NB4 (cell line): ENCODE data around the gene NTRK2.

Experiments
- DNase-seq: peaks from one replicate; pipeline ENCODE4 v3.0.0; 2010; ENCODE audit warnings: low read depth
- H3K4me3 ChIP-seq: one replicate; pipeline ENCODE4 v1.5.1; 2011; ENCODE audit warnings: mild to moderate bottlenecking, low read depth, low read length, moderate library complexity
- CTCF ChIP-seq: IDR thresholded peaks from one replicate; pipeline ENCODE4 v1.5.1; 2012; ENCODE audit warnings: low read depth, low read length
- MAX ChIP-seq: IDR thresholded peaks from 2 replicates; pipeline ENCODE4 v1.6.1; 2011; ENCODE audit warnings: low read depth, low read length
- MYC ChIP-seq: IDR thresholded peaks from 2 replicates; pipeline ENCODE4 v1.6.1; 2011; ENCODE audit warnings: low read depth, low read length
- POLR2A ChIP-seq: IDR thresholded peaks from 2 replicates; pipeline ENCODE4 v1.6.1; 2011; ENCODE audit warnings: mild to moderate bottlenecking; ENCODE audit not compliant: insufficient read length; ENCODE audit errors: extremely low read depth

Gene NTRK2

GRCh38 chr9:84852617-84853301, 183.2 kb downstream of the NTRK2 start:
- H3K4me3 ChIP-seq = no peak overlapping the region
- DNase-seq = no peak
- no peak for TF ChIP-seq POLR2A
- no peak for TF ChIP-seq MYC
- TF ChIP-seq CTCF = no peak
- TF ChIP-seq MAX = no peak

GRCh38 chr9:84856181-84856632, 186.7 kb downstream of the NTRK2 start:
- no peak for DNase-seq
- H3K4me3 ChIP-seq = no peak overlapping the region
- TF ChIP-seq POLR2A (no peak), MAX (no peak), CTCF (no peak), MYC (no peak)

GRCh38 chr9:84857211-84857610, 187.7 kb downstream of the NTRK2 start:
- DNase-seq = no peak
- no peak overlapping the region for H3K4me3 ChIP-seq
- TF ChIP-seq MYC = no peak
- no peak for TF ChIP-seq CTCF
- no peak for TF ChIP-seq MAX
- no peak for TF ChIP-seq POLR2A

- no peak for DNase-seq
- TF ChIP-seq MYC (no peak), CTCF (no peak), POLR2A (no peak), MAX (no peak)
- H3K4me3 ChIP-seq = no peak overlapping the region
These were observed 188.8 kb downstream of the NTRK2 start for GRCh38 chr9:84858364-84858763.

- no peak for DNase-seq
- H3K4me3 ChIP-seq = no peak overlapping the region
- no peak for TF ChIP-seq MYC
- TF ChIP-seq POLR2A = no peak
- no peak for TF ChIP-seq CTCF
- TF ChIP-seq MAX = no peak
These were observed 191.0 kb downstream of the NTRK2 start for GRCh38 chr9:84860249-84861115.
